PFSK-1 (cell line): ENCODE results near the gene EIF3A.

Experiments used
- FOXP2 ChIP-seq: optimal IDR thresholded peaks from 2 replicates; pipeline ENCODE3; 2011; ENCODE audit warnings: borderline replicate concordance, control low read depth, inconsistent platforms; ENCODE audit not compliant: insufficient read depth; ENCODE audit errors: extremely low read length, extremely low read depth
- POLR2AphosphoS5 ChIP-seq: IDR thresholded peaks from 2 replicates; pipeline ENCODE4 v1.6.1; 2012; ENCODE audit warnings: low read depth, mild to moderate bottlenecking, control low read depth, low read length, moderate library complexity
- SIN3A ChIP-seq: IDR thresholded peaks from 2 replicates; pipeline ENCODE4 v1.6.1; 2012; ENCODE audit warnings: mild to moderate bottlenecking, low read length, moderate library complexity, borderline replicate concordance; ENCODE audit not compliant: insufficient read depth
- TAF1 ChIP-seq: IDR thresholded peaks from 2 replicates; pipeline ENCODE4 v1.6.1; 2012; ENCODE audit warnings: low read length, control low read depth, borderline replicate concordance; ENCODE audit not compliant: insufficient read depth
- TF ChIP-seq, protein P1 (sequence below), 2 experiments: IDR thresholded peaks; 2 replicates each; pipeline versions ENCODE4 v1.6.1 to v1.8.0; 2011 to 2012; ENCODE audit warnings: low read depth in 2 of 2, low read length in 2 of 2, control low read depth in 1 of 2, inconsistent platforms in 1 of 2, mild to moderate bottlenecking in 1 of 2, moderate library complexity in 1 of 2; ENCODE audit not compliant: insufficient read depth in 1 of 2

Gene EIF3A

DNA sequence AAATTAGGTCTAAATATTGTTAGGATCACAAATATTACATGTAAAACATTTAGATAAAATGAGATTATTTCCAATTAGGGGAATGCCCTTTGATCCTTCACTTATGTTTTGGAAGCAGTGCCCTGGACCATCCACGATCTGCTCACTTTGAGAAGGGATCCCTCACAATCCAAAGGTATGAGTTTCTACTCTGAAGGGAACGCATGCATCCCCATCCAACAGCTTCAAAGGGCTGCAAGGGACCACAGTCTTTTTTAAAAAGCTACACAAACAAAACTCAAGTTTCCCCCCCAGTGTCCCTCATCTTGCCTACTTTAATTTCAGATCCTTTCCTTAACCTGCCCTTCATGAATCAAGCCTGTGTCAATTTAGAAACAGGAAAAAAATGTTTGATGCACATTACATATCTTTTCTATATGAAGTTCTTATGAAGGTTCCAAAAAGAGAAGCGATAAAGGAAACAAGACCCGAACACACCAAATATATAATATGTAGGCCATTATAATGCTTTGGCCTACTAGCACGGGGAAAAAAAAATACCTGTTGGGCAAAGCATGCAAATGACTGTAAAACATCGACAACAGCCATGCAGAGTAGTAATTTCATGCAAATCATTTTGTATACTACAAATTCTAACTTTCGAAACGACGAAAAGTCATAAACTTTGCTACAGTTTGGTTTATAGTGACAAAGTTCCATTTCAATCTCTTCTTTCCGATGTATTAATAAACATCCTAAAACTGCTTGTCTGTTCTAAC lies 2.0 kb downstream of the EIF3A start:
- TF ChIP-seq FOXP2 (no peak), POLR2AphosphoS5 (no peak), TAF1 (no peak), SIN3A (no peak)
- TF ChIP-seq, protein P1, sequence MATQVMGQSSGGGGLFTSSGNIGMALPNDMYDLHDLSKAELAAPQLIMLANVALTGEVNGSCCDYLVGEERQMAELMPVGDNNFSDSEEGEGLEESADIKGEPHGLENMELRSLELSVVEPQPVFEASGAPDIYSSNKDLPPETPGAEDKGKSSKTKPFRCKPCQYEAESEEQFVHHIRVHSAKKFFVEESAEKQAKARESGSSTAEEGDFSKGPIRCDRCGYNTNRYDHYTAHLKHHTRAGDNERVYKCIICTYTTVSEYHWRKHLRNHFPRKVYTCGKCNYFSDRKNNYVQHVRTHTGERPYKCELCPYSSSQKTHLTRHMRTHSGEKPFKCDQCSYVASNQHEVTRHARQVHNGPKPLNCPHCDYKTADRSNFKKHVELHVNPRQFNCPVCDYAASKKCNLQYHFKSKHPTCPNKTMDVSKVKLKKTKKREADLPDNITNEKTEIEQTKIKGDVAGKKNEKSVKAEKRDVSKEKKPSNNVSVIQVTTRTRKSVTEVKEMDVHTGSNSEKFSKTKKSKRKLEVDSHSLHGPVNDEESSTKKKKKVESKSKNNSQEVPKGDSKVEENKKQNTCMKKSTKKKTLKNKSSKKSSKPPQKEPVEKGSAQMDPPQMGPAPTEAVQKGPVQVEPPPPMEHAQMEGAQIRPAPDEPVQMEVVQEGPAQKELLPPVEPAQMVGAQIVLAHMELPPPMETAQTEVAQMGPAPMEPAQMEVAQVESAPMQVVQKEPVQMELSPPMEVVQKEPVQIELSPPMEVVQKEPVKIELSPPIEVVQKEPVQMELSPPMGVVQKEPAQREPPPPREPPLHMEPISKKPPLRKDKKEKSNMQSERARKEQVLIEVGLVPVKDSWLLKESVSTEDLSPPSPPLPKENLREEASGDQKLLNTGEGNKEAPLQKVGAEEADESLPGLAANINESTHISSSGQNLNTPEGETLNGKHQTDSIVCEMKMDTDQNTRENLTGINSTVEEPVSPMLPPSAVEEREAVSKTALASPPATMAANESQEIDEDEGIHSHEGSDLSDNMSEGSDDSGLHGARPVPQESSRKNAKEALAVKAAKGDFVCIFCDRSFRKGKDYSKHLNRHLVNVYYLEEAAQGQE (IDR thresholded peaks at IDR 0.05; ENCODE audit: insufficient read depth in 1 of 2, low read depth in 2 of 2, low read length in 2 of 2): no peak

DNA sequence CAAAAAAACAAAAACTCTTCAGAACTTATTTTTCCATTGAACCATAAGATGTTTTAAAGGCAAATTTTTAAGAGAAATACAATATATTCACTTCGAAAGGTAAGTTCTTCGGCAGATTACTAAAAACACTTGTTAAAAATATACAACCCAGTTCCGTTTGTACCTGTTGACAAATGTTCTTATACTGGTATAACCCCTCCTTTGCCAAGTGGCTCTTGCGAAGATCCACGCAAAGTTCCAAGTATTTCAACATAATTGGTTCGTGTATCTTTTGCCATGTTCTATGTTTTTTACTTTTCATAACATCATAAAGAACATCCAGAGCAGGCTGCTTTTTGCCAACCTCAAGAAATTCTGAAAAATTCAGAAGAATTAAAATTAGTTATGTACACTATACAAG lies 7.0 kb downstream of the EIF3A start:
- TF ChIP-seq SIN3A (no peak), POLR2AphosphoS5 (no peak), FOXP2 (no peak), TAF1 (no peak)
- TF ChIP-seq, protein P1 (IDR thresholded peaks at IDR 0.05; ENCODE audit: insufficient read depth in 1 of 2, low read depth in 2 of 2, low read length in 2 of 2): no peak

DNA sequence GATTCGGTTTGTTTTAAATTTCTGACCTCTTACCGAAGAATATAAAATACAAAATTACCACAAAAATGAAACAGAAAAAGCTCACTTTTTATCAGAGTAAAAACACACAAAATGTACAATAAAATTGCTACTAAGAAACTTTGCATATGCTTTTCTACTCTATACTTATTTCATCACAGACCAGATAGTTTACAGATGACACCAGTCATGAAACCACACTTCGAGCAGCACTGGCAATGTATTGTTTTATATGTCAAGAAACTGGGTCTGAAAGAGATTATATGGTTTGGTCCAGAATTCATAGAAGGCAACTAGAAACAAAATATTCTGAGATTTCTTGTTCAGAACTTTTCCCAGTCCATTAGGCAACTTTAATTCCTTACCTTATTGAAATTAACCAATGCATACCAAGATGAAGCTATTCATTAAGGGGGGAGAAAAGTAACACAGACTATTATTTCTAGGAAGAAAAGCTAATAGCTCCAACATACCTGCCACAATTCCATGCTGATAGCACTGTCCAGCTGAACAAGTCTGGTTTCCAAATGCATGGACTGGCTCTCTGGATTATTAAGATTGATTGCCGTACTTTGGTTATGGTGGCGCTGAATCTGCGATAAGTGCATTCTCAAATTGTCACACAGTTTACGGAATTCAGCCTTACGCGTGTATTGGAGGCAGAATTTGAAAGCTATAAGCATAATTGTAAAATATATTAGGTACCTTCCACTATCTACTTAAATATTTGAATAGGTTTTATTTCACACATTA lies 10.0 kb downstream of the EIF3A start:
- TF ChIP-seq POLR2AphosphoS5: no peak

DNA sequence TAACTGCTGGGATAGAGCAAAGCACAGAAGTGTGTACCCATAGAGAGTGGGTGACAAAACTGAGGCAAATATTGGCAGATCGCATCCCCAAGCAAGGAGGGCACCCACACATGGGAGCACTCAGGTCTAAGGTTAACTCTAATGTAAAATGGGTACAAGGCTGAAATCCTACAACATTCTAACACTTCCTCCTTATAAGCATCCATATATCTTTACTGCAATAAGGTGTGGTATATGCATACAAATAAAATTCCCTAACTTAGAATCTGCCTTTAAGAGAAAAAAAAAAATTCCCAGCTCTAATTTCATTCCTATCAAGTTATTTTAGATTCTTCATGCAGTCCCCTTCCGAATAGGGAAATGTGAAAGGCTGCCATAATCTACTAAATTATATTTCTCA lies 18.7 kb downstream of the EIF3A start:
- TF ChIP-seq FOXP2: no peak
- TF ChIP-seq, protein P1 (IDR thresholded peaks at IDR 0.05; ENCODE audit: insufficient read depth in 1 of 2, low read depth in 2 of 2, low read length in 2 of 2): no peak
- no peak for TF ChIP-seq SIN3A
- no peak for TF ChIP-seq POLR2AphosphoS5
- TF ChIP-seq TAF1: no peak

DNA sequence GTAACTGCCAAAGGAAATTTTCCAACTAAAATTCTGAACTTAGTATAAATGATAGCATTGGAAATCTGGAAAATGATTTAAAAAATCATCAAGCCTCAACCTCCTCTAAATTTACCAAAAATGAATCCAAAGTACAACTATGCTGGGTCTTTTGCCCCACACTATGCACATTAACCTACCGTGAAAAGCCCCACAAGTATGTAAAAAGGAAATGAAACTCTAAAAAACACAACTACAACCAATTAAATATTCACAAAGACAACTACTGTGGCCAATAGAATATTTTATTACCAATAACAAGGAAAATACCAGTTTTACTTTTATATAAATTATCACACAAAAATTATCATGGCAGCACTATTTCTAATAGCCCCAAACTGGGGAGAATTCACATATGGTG lies 19.3 kb downstream of the EIF3A start:
- no peak for TF ChIP-seq FOXP2
- TF ChIP-seq TAF1: no peak
- TF ChIP-seq SIN3A: no peak

DNA sequence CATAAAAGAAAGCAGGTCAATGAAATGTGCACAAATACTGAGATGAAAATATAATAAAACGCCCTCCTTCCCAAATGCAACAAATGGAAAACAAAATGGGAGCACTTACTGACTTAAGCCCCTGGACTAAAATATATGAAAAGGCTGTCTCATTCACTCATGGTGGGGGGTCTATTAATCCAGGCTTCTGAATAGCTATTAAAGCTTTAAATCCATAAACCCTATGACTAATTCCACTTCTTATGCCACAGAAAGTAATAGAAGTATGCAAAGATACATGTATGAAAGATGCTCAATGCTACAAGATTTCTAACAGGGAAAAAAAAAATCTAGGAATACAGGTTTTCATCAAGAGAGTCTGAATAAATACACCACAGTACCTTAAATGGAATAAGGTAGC lies 20.5 kb downstream of the EIF3A start:
- TF ChIP-seq POLR2AphosphoS5 (no peak), TAF1 (no peak), FOXP2 (no peak)
- TF ChIP-seq, protein P1 (IDR thresholded peaks at IDR 0.05; ENCODE audit: insufficient read depth in 1 of 2, low read depth in 2 of 2, low read length in 2 of 2): no peak
